ENCODE results near the gene DGKI.

The DGKI gene

DNA sequence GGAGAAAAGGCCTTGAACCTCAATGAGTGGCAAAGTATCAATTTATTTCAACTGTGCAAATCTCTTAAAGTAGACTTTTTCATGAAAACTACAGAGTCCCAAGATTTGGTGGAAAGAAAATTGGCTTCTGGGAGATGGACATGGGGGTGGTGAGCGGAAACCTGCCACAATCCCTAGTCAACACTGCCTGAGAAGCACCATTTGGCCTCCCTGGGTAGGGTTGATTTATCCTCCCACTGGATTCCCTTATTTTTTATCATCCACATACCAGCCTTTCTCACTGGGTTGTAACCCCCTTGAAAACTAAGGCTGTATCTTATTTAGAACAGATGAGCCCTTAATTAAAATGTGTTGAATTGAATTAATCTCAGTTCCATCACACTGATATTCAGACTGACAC, 401.5 kb downstream of the DGKI start:
- Histone ChIP-seq H3K4me1 (ENCODE audit: control extremely low read depth in 1 of 4, control insufficient read depth in 4 of 4, insufficient read depth in 4 of 4, low read length in 3 of 4) (no peaks in the 10 kb centered on the region), H3K36me3 (ENCODE audit: control insufficient read depth in 4 of 4, insufficient read depth in 4 of 4, low read length in 3 of 4) (no peaks in the 10 kb centered on the region), H3K27ac (ENCODE audit: insufficient read depth in 1 of 2, low read depth in 1 of 2, low read length in 2 of 2, poor library complexity in 1 of 2, severe bottlenecking in 2 of 2) (no peak overlapping the region), H3K4me3 (ENCODE audit: control insufficient read depth in 1 of 7, extremely low read depth in 1 of 7, insufficient read depth in 4 of 7, low read depth in 2 of 7, low read length in 6 of 7) (no peak overlapping the region), H3K9me3 (ENCODE audit: control extremely low read depth in 1 of 5, control insufficient read depth in 4 of 5, insufficient read depth in 2 of 5, low read depth in 1 of 5, low read length in 4 of 5) (no peaks in the 10 kb centered on the region), H3K27me3 (replicated peaks in 2 of 5; ENCODE audit: control insufficient read depth in 4 of 5, insufficient read depth in 5 of 5, low read length in 4 of 5) (peaks cover 0 to 8% (median 0%) of the 10 kb centered on the region in 5 experiments)
- 71% methylated on average over 1 of the region's 1 CpG for WGBS (ENCODE audit: insufficient coverage)
- ChIA-PET CTCF (no interaction called here), POLR2A (interaction anchor here (0.5 kb wide), 1 partner anchor 947 kb away, joined by 3 read pairs; no protein-coding TSS in a partner anchor)
- DNase-seq = no peak

DNA sequence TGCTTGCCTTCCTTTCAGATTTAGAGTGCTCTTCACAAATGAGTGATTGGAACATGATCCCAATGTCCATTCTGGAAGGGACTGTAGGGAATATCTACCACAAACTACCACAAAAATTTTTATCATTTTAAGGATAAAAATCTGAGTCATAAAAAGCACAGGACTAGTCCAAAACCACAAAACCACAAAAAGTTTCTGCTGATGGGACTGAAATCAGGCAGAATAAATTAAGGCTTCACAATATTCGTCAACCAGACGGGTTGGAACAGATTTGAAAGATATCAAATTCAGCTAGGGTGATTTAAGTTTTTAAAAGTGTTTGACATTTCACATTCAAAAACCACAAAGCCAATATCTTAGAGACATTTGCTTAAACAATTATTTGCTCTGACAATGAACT, 403.2 kb downstream of the DGKI start:
- ChIA-PET CTCF (no interaction called here), POLR2A (no interaction called here)
- Histone ChIP-seq H3K27me3 (replicated peaks in 2 of 5; ENCODE audit: control insufficient read depth in 4 of 5, insufficient read depth in 5 of 5, low read length in 4 of 5) (peaks cover 0 to 6% (median 0%) of the 10 kb centered on the region in 5 experiments), H3K4me3 (ENCODE audit: control insufficient read depth in 1 of 7, extremely low read depth in 1 of 7, insufficient read depth in 4 of 7, low read depth in 2 of 7, low read length in 6 of 7) (no peak overlapping the region), H3K9me3 (ENCODE audit: control extremely low read depth in 1 of 5, control insufficient read depth in 4 of 5, insufficient read depth in 2 of 5, low read depth in 1 of 5, low read length in 4 of 5) (no peaks in the 10 kb centered on the region), H3K36me3 (ENCODE audit: control insufficient read depth in 4 of 4, insufficient read depth in 4 of 4, low read length in 3 of 4) (no peaks in the 10 kb centered on the region), H3K4me1 (ENCODE audit: control extremely low read depth in 1 of 4, control insufficient read depth in 4 of 4, insufficient read depth in 4 of 4, low read length in 3 of 4) (no peaks in the 10 kb centered on the region), H3K27ac (ENCODE audit: insufficient read depth in 1 of 2, low read depth in 1 of 2, low read length in 2 of 2, poor library complexity in 1 of 2, severe bottlenecking in 2 of 2) (no peak overlapping the region)
- WGBS (ENCODE audit: insufficient coverage) = no CpG with 5 or more reads among the region's 2 CpGs
- DNase-seq = peak in 2 of 3 donors; percentile 2 to 15

DNA sequence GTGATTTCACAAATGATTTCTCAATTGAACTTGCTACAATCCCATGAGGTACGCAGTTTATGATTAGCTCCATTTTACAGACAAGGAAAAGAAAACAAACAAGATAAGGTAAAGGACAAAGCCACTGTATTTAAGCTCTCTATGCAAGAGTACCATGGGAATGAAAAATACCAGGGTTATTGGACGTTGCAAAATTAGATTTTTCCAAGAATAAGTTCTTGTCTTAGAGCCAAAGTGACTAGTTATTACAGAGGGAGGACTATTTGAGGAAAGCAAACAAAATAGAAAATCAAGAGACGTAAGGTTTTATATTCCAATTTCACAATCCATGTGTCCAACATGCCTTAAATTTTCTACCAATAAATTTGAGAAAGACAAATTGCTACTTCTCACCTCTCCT, 405.3 kb downstream of the DGKI start:
- ChIA-PET POLR2A (no interaction called here), CTCF (no interaction called here)
- Histone ChIP-seq H3K36me3 (ENCODE audit: control insufficient read depth in 4 of 4, insufficient read depth in 4 of 4, low read length in 3 of 4) (no peaks in the 10 kb centered on the region), H3K4me1 (ENCODE audit: control extremely low read depth in 1 of 4, control insufficient read depth in 4 of 4, insufficient read depth in 4 of 4, low read length in 3 of 4) (no peaks in the 10 kb centered on the region), H3K27ac (ENCODE audit: insufficient read depth in 1 of 2, low read depth in 1 of 2, low read length in 2 of 2, poor library complexity in 1 of 2, severe bottlenecking in 2 of 2) (no peak overlapping the region), H3K27me3 (replicated peaks in 2 of 5; ENCODE audit: control insufficient read depth in 4 of 5, insufficient read depth in 5 of 5, low read length in 4 of 5) (peaks cover 0 to 4% (median 0%) of the 10 kb centered on the region in 5 experiments), H3K9me3 (ENCODE audit: control extremely low read depth in 1 of 5, control insufficient read depth in 4 of 5, insufficient read depth in 2 of 5, low read depth in 1 of 5, low read length in 4 of 5) (no peaks in the 10 kb centered on the region), H3K4me3 (ENCODE audit: control insufficient read depth in 1 of 7, extremely low read depth in 1 of 7, insufficient read depth in 4 of 7, low read depth in 2 of 7, low read length in 6 of 7) (no peak overlapping the region)
- DNase-seq = no peak
- WGBS (ENCODE audit: insufficient coverage) = 93% methylated on average over 2 of the region's 3 CpGs

DNA sequence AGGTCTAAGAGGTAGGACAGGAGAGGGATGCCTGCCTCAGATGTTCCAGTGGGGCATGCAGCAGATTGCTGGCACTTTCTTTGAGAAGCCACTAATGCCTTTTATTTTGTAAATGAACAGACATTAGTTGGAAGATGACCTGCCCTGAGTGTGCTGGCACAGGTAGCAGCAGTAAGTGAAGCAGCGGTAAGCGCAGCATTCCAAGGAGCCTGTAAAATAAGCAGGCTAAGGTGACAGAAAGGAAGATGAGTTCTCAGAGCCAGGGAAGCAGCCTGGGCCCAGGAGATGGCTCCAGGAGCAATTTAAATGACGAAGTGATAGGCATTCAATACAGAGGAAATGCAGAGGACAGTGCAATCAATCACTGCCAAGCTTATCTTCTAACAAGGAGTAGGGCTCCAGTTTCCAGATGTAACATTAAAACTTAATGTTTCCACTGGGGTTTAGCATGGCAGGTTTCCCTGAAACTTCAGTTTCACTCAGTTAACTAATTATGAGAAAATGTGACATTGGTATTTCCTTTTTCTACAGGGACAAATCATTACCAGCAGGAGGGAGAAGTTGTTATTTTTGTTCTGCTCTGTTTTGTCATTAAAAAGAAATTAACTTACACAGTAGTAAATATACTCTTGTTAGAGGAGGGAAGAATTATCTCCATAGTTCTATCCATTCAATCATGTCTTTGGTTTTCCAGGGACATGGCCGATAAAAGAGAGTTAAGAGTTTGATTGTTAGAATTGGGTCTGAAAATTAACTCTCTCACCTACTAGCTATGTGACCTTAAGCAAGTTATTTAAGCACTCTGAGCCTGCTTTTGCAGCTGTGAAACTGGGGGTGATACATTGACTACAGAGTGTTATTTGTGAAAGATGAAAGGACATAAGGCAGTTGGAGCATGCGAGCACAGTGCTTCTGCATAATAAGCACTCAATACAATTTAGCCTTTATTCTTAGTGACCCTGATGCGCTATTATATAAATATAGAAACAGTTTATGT, 406.6 kb downstream of the DGKI start:
- WGBS (ENCODE audit: insufficient coverage) = 80% methylated on average over 3 of the region's 6 CpGs
- Histone ChIP-seq H3K36me3 (ENCODE audit: control insufficient read depth in 4 of 4, insufficient read depth in 4 of 4, low read length in 3 of 4) (no peaks in the 10 kb centered on the region), H3K9me3 (ENCODE audit: control extremely low read depth in 1 of 5, control insufficient read depth in 4 of 5, insufficient read depth in 2 of 5, low read depth in 1 of 5, low read length in 4 of 5) (no peaks in the 10 kb centered on the region), H3K27me3 (replicated peaks in 2 of 5; ENCODE audit: control insufficient read depth in 4 of 5, insufficient read depth in 5 of 5, low read length in 4 of 5) (peaks cover 0 to 2% (median 0%) of the 10 kb centered on the region in 5 experiments), H3K4me1 (ENCODE audit: control extremely low read depth in 1 of 4, control insufficient read depth in 4 of 4, insufficient read depth in 4 of 4, low read length in 3 of 4) (no peaks in the 10 kb centered on the region), H3K27ac (ENCODE audit: insufficient read depth in 1 of 2, low read depth in 1 of 2, low read length in 2 of 2, poor library complexity in 1 of 2, severe bottlenecking in 2 of 2) (no peak overlapping the region), H3K4me3 (ENCODE audit: control insufficient read depth in 1 of 7, extremely low read depth in 1 of 7, insufficient read depth in 4 of 7, low read depth in 2 of 7, low read length in 6 of 7) (no peak overlapping the region)
- ChIA-PET POLR2A (no interaction called here), CTCF (interaction anchor here (1.4 kb wide), 1 partner anchor 14 kb away, joined by 3 read pairs; no protein-coding TSS in a partner anchor)
- DNase-seq = no peak

DNA sequence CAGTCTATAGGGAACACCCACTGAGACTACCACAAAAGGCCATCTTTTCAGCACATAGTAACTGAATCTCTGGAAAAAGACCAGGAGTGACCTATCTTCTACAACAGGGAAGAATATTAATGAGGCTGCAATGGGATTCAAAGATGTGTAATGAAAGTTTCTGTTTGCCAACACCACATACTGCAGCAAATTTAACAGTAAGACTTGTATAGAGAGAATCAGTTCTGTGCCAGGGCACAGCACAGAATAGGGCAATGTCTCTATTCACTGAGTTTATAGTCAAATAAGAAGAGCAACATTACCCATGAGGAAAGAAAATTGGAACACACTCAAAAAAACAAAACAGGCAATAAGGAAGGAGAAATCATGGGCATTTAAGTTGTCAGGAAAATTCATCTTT, 411.8 kb downstream of the DGKI start:
- H3K36me3 ChIP-seq (ENCODE audit: control insufficient read depth in 4 of 4, insufficient read depth in 4 of 4, low read length in 3 of 4) = no peaks in the 10 kb centered on the region
- no peak overlapping the region for H3K27ac ChIP-seq (ENCODE audit: insufficient read depth in 1 of 2, low read depth in 1 of 2, low read length in 2 of 2, poor library complexity in 1 of 2, severe bottlenecking in 2 of 2)
- DNase-seq = no peak
- no peaks in the 10 kb centered on the region for H3K4me1 ChIP-seq (ENCODE audit: control extremely low read depth in 1 of 4, control insufficient read depth in 4 of 4, insufficient read depth in 4 of 4, low read length in 3 of 4)
- H3K4me3 ChIP-seq (ENCODE audit: control insufficient read depth in 1 of 7, extremely low read depth in 1 of 7, insufficient read depth in 4 of 7, low read depth in 2 of 7, low read length in 6 of 7) = no peak overlapping the region
- ChIA-PET CTCF (no interaction called here), POLR2A (no interaction called here)
- H3K9me3 ChIP-seq (ENCODE audit: control extremely low read depth in 1 of 5, control insufficient read depth in 4 of 5, insufficient read depth in 2 of 5, low read depth in 1 of 5, low read length in 4 of 5) = no peaks in the 10 kb centered on the region
- no peaks in the 10 kb centered on the region for H3K27me3 ChIP-seq (replicated peaks in 2 of 5; ENCODE audit: control insufficient read depth in 4 of 5, insufficient read depth in 5 of 5, low read length in 4 of 5)

DNA sequence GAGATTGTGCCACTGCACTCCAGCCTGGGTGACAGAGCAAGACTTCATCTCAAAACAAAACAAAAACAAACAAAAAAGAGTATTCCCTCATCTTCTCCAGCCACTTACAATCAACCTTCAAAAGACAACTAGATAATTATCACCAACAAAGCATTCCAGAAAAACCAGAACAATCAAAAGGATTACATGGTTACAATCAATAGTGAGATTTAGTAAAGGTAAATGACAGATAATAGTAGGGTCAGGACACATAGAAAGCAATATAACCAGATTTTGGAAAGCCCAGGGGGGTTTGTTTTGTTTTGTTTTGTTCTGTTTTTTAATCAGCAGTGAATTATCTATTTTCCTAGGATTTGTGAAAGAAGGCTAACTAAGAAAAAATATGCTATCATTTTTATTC, 412.2 kb downstream of the DGKI start:
- Histone ChIP-seq H3K4me3 (ENCODE audit: control insufficient read depth in 1 of 7, extremely low read depth in 1 of 7, insufficient read depth in 4 of 7, low read depth in 2 of 7, low read length in 6 of 7) (no peak overlapping the region), H3K27ac (ENCODE audit: insufficient read depth in 1 of 2, low read depth in 1 of 2, low read length in 2 of 2, poor library complexity in 1 of 2, severe bottlenecking in 2 of 2) (no peak overlapping the region), H3K27me3 (replicated peaks in 2 of 5; ENCODE audit: control insufficient read depth in 4 of 5, insufficient read depth in 5 of 5, low read length in 4 of 5) (no peaks in the 10 kb centered on the region), H3K36me3 (ENCODE audit: control insufficient read depth in 4 of 4, insufficient read depth in 4 of 4, low read length in 3 of 4) (no peaks in the 10 kb centered on the region), H3K4me1 (ENCODE audit: control extremely low read depth in 1 of 4, control insufficient read depth in 4 of 4, insufficient read depth in 4 of 4, low read length in 3 of 4) (no peaks in the 10 kb centered on the region), H3K9me3 (ENCODE audit: control extremely low read depth in 1 of 5, control insufficient read depth in 4 of 5, insufficient read depth in 2 of 5, low read depth in 1 of 5, low read length in 4 of 5) (no peaks in the 10 kb centered on the region)
- ChIA-PET POLR2A (no interaction called here), CTCF (no interaction called here)
- no peak for DNase-seq

DNA sequence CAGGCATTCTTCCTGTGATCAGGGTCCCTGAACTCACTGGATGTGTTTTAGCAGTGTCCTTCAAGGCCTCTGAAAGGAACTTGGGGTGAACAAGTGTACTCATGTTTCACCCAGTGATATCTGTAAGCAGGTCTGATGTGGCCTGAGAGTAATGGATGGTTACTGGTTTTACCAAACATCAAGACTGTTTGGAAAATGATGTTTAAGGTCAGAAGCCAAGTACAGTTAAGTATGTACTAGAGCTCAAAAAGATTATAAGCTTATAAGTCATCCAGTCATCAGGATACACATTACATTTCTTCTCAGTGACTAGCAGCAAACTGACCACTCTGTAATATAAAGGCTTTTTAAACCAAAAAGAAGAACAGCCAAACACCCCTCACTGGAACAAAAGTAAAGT, 423.5 kb downstream of the DGKI start:
- Histone ChIP-seq H3K27me3 (replicated peaks in 2 of 5; ENCODE audit: control insufficient read depth in 4 of 5, insufficient read depth in 5 of 5, low read length in 4 of 5) (no peaks in the 10 kb centered on the region), H3K4me3 (ENCODE audit: control insufficient read depth in 1 of 7, extremely low read depth in 1 of 7, insufficient read depth in 4 of 7, low read depth in 2 of 7, low read length in 6 of 7) (no peak overlapping the region), H3K36me3 (ENCODE audit: control insufficient read depth in 4 of 4, insufficient read depth in 4 of 4, low read length in 3 of 4) (no peaks in the 10 kb centered on the region), H3K27ac (ENCODE audit: insufficient read depth in 1 of 2, low read depth in 1 of 2, low read length in 2 of 2, poor library complexity in 1 of 2, severe bottlenecking in 2 of 2) (no peak overlapping the region), H3K9me3 (ENCODE audit: control extremely low read depth in 1 of 5, control insufficient read depth in 4 of 5, insufficient read depth in 2 of 5, low read depth in 1 of 5, low read length in 4 of 5) (no peaks in the 10 kb centered on the region), H3K4me1 (ENCODE audit: control extremely low read depth in 1 of 4, control insufficient read depth in 4 of 4, insufficient read depth in 4 of 4, low read length in 3 of 4) (no peaks in the 10 kb centered on the region)
- CTCF ChIA-PET = no interaction called here
- POLR2A ChIA-PET = no interaction called here
- no peak for DNase-seq

Data from common myeloid progenitor, CD34-positive (primary cell).